Mammary epithelial cell (primary cell): ENCODE data around the gene ABHD17C.

ENCODE experiments used
- CTCF ChIP-seq, 2 donors: IDR thresholded peaks in 1 of 2; conservative IDR thresholded peaks in 1 of 2; 2 replicates each; pipeline ENCODE4 v1.5.1; 2011 to 2012; ENCODE audit warnings: inconsistent platforms in 2 of 2, low read length in 2 of 2, mild to moderate bottlenecking in 2 of 2, control low read depth in 1 of 2, low read depth in 1 of 2; ENCODE audit not compliant: insufficient read depth in 1 of 2; ENCODE audit errors: extremely low read depth in 1 of 2
- EZH2 ChIP-seq: IDR thresholded peaks from 2 replicates; pipeline ENCODE4 v1.6.1; 2012; ENCODE audit warnings: low read length, inconsistent platforms, borderline replicate concordance

GRCh38 chr15:80778964-80779657 lies 84.0 kb downstream of the ABHD17C start, which contains the start of gene CEMIP:
- TF ChIP-seq CTCF (conservative IDR thresholded peaks at IDR 0.05 in 1 of 2, IDR thresholded peaks at IDR 0.05 in 1 of 2; ENCODE audit: extremely low read depth in 1 of 2, insufficient read depth in 1 of 2, low read depth in 1 of 2, low read length in 2 of 2) (peak; percentile 68 to 83), EZH2 (no peak)
